SK-N-SH (cell line): ENCODE results near the gene ALPG. TPM values are rescaled to one million over a fixed set of nuclear protein-coding genes. Genes with fewer than 3 reads are reported as not detected.

Experiments used
- CTCF ChIA-PET: fragments of 300-600, 350-600 bp; formaldehyde crosslinking; extraction: SDS; loops from one replicate; lab custom pipeline; 2021; lab: Yijun Ruan, JAX
- POLR2A ChIA-PET: fragments of 350-600 bp; sonication (Branson Sonifier 250); formaldehyde crosslinking; extraction: SDS; loops from one replicate; lab custom pipeline; 2020; ENCODE audit warnings: antibody characterized with exemption, inconsistent platforms; lab: Yijun Ruan, JAX
- DNase-seq: peaks from one replicate; pipeline ENCODE4 v3.0.0; 2012
- H2AFZ ChIP-seq: fragments of 200-600 bp; sonication (generic); 2 replicates; pipeline ENCODE4 v1.8.1; 2016; ENCODE audit warnings: antibody characterized with exemption, mild to moderate bottlenecking, low read depth
- H3F3A ChIP-seq: fragments of 200-600 bp; sonication (generic); replicated peaks from 2 replicates; pipeline ENCODE3; 2016; ENCODE audit warnings: antibody characterized with exemption, mild to moderate bottlenecking; ENCODE audit not compliant: insufficient read depth
- H3K27ac ChIP-seq, 2 experiments: fragments of 200-500 bp in 1 of 2; fragments of 200-600 bp in 1 of 2; sonication (Bioruptor generic) in 1 of 2; sonication (generic), shearing (Covaris generic) in 1 of 2; 2 replicates each; pipeline versions ENCODE4 v1.5.1 to v1.6.1; 2014 to 2016; ENCODE audit warnings: low read depth in 2 of 2, inconsistent platforms in 1 of 2, low read length in 1 of 2, mild to moderate bottlenecking in 1 of 2, mixed read lengths in 1 of 2
- H3K27me3 ChIP-seq: fragments of 200-600 bp; sonication (generic), shearing (Covaris generic); 2 replicates; pipeline ENCODE4 v1.6.1; 2016; ENCODE audit warnings: mixed run types; ENCODE audit not compliant: insufficient read depth
- H3K36me3 ChIP-seq, 2 experiments: fragments of 200-500 bp in 1 of 2; fragments of 200-600 bp in 1 of 2; sonication (Bioruptor generic) in 1 of 2; sonication (generic) in 1 of 2; replicated peaks in 1 of 2; 2 replicates each; pipeline versions ENCODE3 to v1.5.1; 2014 to 2016; ENCODE audit warnings: low read length in 1 of 2, mild to moderate bottlenecking in 1 of 2; ENCODE audit not compliant: insufficient read depth in 2 of 2, control insufficient read depth in 1 of 2
- H3K4me1 ChIP-seq, 2 experiments: fragments of 200-500 bp in 1 of 2; fragments of 200-600 bp in 1 of 2; sonication (Bioruptor generic) in 1 of 2; sonication (generic), shearing (Covaris generic) in 1 of 2; 2 replicates each; pipeline versions ENCODE4 v1.5.1 to v1.6.1; 2014 to 2016; ENCODE audit warnings: low read depth in 1 of 2, low read length in 1 of 2, mixed run types in 1 of 2; ENCODE audit not compliant: insufficient read depth in 2 of 2, control insufficient read depth in 1 of 2
- H3K4me2 ChIP-seq: fragments of 200-600 bp; sonication (generic), shearing (Covaris generic); 2 replicates; pipeline ENCODE4 v1.6.1; 2017; ENCODE audit warnings: mixed run types
- H3K4me3 ChIP-seq, 2 experiments: fragments of 200-500 bp in 1 of 2; fragments of 200-600 bp in 1 of 2; sonication (Bioruptor generic) in 1 of 2; sonication (generic), shearing (Covaris generic) in 1 of 2; 2 replicates each; pipeline versions ENCODE4 v1.5.1 to v1.8.1; 2014 to 2016; ENCODE audit warnings: low read depth in 2 of 2, inconsistent platforms in 1 of 2, low read length in 1 of 2, mild to moderate bottlenecking in 1 of 2, mixed read lengths in 1 of 2, moderate library complexity in 1 of 2
- H3K79me2 ChIP-seq: fragments of 200-600 bp; sonication (generic); 2 replicates; pipeline ENCODE4 v1.8.1; 2017; ENCODE audit warnings: mild to moderate bottlenecking; ENCODE audit not compliant: insufficient read depth
- H3K9ac ChIP-seq: fragments of 200-600 bp; sonication (generic); 2 replicates; pipeline ENCODE4 v1.6.1; 2017; ENCODE audit warnings: mixed run types
- H3K9me2 ChIP-seq: fragments of 200-600 bp; sonication (generic); 2 replicates; pipeline ENCODE4 v1.6.1; 2017; ENCODE audit warnings: mixed run types
- H3K9me3 ChIP-seq: fragments of 200-600 bp; sonication (generic); 2 replicates; pipeline ENCODE4 v1.6.1; 2017; ENCODE audit warnings: mixed run types, mild to moderate bottlenecking, moderate library complexity
- H4K20me1 ChIP-seq: fragments of 200-600 bp; sonication (generic); 2 replicates; pipeline ENCODE4 v1.6.1; 2017; ENCODE audit warnings: mild to moderate bottlenecking, mixed run types; ENCODE audit not compliant: insufficient read depth
- CHD2 ChIP-seq: fragments of 150-350 bp; IDR thresholded peaks from 2 replicates; pipeline ENCODE4 v1.6.1; 2018; ENCODE audit warnings: low read length; ENCODE audit not compliant: partially characterized antibody
- ELF1 ChIP-seq: IDR thresholded peaks from 2 replicates; pipeline ENCODE4 v1.4.0; 2012
- EZH2phosphoT487 ChIP-seq: fragments of 200-600 bp; sonication (generic); IDR thresholded peaks from 2 replicates; pipeline ENCODE4 v1.6.1; 2017; ENCODE audit warnings: low read depth, mixed run types, mild to moderate bottlenecking, antibody characterized with exemption, moderate library complexity, borderline replicate concordance
- GABPA ChIP-seq: IDR thresholded peaks from 2 replicates; pipeline ENCODE4 v1.4.0; 2012; ENCODE audit warnings: low read depth, mild to moderate bottlenecking
- GATA2 ChIP-seq: sonication (generic); formaldehyde crosslinking; IDR thresholded peaks from 2 replicates; pipeline ENCODE4 v1.5.0; 2020; ENCODE audit warnings: mild to moderate bottlenecking, missing genetic modification reagents
- JUND ChIP-seq: IDR thresholded peaks from 2 replicates; pipeline ENCODE4 v1.4.0; 2012
- MAX ChIP-seq: IDR thresholded peaks from 2 replicates; pipeline ENCODE4 v1.4.0; 2012; ENCODE audit warnings: low read depth
- NFIC ChIP-seq: IDR thresholded peaks from 2 replicates; pipeline ENCODE4 v1.4.0; 2012; ENCODE audit warnings: borderline replicate concordance
- PBX3 ChIP-seq: IDR thresholded peaks from 2 replicates; pipeline ENCODE4; 2012
- RAD21 ChIP-seq: IDR thresholded peaks from 2 replicates; pipeline ENCODE4 v1.6.1; 2012; ENCODE audit warnings: mild to moderate bottlenecking, low read length
- SIN3A ChIP-seq: IDR thresholded peaks from 2 replicates; pipeline ENCODE4 v1.6.1; 2012; ENCODE audit warnings: low read depth, mild to moderate bottlenecking, low read length, moderate library complexity, borderline replicate concordance
- TAF1 ChIP-seq: IDR thresholded peaks from 2 replicates; pipeline ENCODE4 v1.6.1; 2012; ENCODE audit warnings: low read depth, mild to moderate bottlenecking, low read length, moderate library complexity, borderline replicate concordance
- TCF12 ChIP-seq: IDR thresholded peaks from 2 replicates; pipeline ENCODE4 v1.4.0; 2012
- WGBS: methylation state at CpG from one replicate; pipeline ENCODE4 v1.1.6; 2017; ENCODE audit warnings: low lambda C conversion rate; 5-methylcytosine and 5-hydroxymethylcytosine counted together
- polyA plus RNA-seq, 3 experiments: library from polyadenylated mRNA; depleted of rRNA; stranded (reverse); fragments of >200 nt; gene quantifications; 2 replicates each; pipeline ENCODE4 v1.2.3, GENCODE V29; 2012
- TF ChIP-seq, protein P1 (sequence below): IDR thresholded peaks from 2 replicates; pipeline ENCODE4 v1.6.1; 2012; ENCODE audit warnings: mild to moderate bottlenecking, low read depth, low read length, moderate library complexity

The ALPG gene
- polyA plus RNA-seq, 1 of the 3 experiments (the other 2 are of a cell fraction): not detected

- Histone ChIP-seq H3K27me3 (peaks cover 78% of the 10 kb centered on the region), H3K27ac (no peak overlapping the region), H3K4me2 (peak overlapping the region; percentile 28; the same call in 1 of the 2 replicates), H3K9ac (no peak overlapping the region), H3K4me1 (no peaks in the 10 kb centered on the region; a peak in 1 of 4 replicates), H3K4me3 (no peak overlapping the region), H3K79me2 (no peaks in the 10 kb centered on the region), H3K9me2 (no peaks in the 10 kb centered on the region), H2AFZ (no peak overlapping the region), H3K9me3 (no peaks in the 10 kb centered on the region), H3K36me3 (no peaks in the 10 kb centered on the region), H3F3A (no peaks in the 10 kb centered on the region), H4K20me1 (no peaks in the 10 kb centered on the region)
- DNase-seq: no peak
- TF ChIP-seq EZH2phosphoT487 (no peak), TAF1 (no peak), PBX3 (no peak), MAX (no peak), NFIC (no peak), GATA2 (CRISPR knock-in tag) (no peak), RAD21 (no peak), CHD2 (no peak), ELF1 (no peak)
- TF ChIP-seq, protein P1, sequence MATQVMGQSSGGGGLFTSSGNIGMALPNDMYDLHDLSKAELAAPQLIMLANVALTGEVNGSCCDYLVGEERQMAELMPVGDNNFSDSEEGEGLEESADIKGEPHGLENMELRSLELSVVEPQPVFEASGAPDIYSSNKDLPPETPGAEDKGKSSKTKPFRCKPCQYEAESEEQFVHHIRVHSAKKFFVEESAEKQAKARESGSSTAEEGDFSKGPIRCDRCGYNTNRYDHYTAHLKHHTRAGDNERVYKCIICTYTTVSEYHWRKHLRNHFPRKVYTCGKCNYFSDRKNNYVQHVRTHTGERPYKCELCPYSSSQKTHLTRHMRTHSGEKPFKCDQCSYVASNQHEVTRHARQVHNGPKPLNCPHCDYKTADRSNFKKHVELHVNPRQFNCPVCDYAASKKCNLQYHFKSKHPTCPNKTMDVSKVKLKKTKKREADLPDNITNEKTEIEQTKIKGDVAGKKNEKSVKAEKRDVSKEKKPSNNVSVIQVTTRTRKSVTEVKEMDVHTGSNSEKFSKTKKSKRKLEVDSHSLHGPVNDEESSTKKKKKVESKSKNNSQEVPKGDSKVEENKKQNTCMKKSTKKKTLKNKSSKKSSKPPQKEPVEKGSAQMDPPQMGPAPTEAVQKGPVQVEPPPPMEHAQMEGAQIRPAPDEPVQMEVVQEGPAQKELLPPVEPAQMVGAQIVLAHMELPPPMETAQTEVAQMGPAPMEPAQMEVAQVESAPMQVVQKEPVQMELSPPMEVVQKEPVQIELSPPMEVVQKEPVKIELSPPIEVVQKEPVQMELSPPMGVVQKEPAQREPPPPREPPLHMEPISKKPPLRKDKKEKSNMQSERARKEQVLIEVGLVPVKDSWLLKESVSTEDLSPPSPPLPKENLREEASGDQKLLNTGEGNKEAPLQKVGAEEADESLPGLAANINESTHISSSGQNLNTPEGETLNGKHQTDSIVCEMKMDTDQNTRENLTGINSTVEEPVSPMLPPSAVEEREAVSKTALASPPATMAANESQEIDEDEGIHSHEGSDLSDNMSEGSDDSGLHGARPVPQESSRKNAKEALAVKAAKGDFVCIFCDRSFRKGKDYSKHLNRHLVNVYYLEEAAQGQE: no peak
- WGBS: 7% methylated on average over 8 of the region's 23 CpGs
- CTCF ChIA-PET: interaction anchor here (1.2 kb wide), 1 partner anchor 14 kb away, joined by 4 read pairs; no protein-coding TSS in a partner anchor
- POLR2A ChIA-PET: no interaction called here
Measured at GRCh38 chr2:232386490-232386739, 20.2 kb upstream of the ALPG start.

GRCh38 chr2:232386740-232387450 is 19.7 kb upstream of the ALPG start:
- CTCF ChIA-PET: interaction anchor here (1.1 to 1.2 kb wide), 2 partner anchors 14 to 21 kb away, joined by 3 to 4 read pairs; no protein-coding TSS in a partner anchor
- no peaks in the 10 kb centered on the region for H3K79me2 ChIP-seq
- no peak for TF ChIP-seq GABPA
- no peak for TF ChIP-seq RAD21
- no peak for TF ChIP-seq JUND
- TF ChIP-seq TCF12: no peak
- TF ChIP-seq SIN3A: no peak
- no peak overlapping the region for H3K4me3 ChIP-seq
- DNase-seq: no peak
- no peaks in the 10 kb centered on the region for H3K9me3 ChIP-seq
- 3% methylated on average over 23 of the region's 75 CpGs for WGBS
- no peak overlapping the region for H3K9ac ChIP-seq
- H3K27ac ChIP-seq: no peak overlapping the region
- H3K4me1 ChIP-seq: no peaks in the 10 kb centered on the region; a peak in 1 of 4 replicates
- peak overlapping the region; percentile 28; the same call in 1 of the 2 replicates for H3K4me2 ChIP-seq
- H3K27me3 ChIP-seq: peaks cover 74% of the 10 kb centered on the region
- H3K9me2 ChIP-seq: no peaks in the 10 kb centered on the region
- no peak overlapping the region for H2AFZ ChIP-seq
- POLR2A ChIA-PET: no interaction called here
- H3K36me3 ChIP-seq: no peaks in the 10 kb centered on the region
- no peaks in the 10 kb centered on the region for H3F3A ChIP-seq
- H4K20me1 ChIP-seq: no peaks in the 10 kb centered on the region
